Activated T-helper 17 cell treated with anti-CD3 and anti-CD28 coated beads, Interleukin-2, amount 50 U/mL, for 72 hours (primary cell): Measurements from ENCODE around the gene ACER2. TPM values are rescaled to one million over a fixed set of nuclear protein-coding genes. Genes with fewer than 3 reads are reported as not detected.
"Not testable (repeated sequence)": the region's sequence is repeated elsewhere in the genome, so short reads cannot be mapped to it uniquely, and the experiment has no call there.

Source experiments
- ATAC-seq: fragments of 150-1000 bp; cut with Tn5 transposase; replicated peaks from 2 replicates; pipeline ENCODE4 v1.10.0; 2021; ENCODE audit warnings: mild to moderate bottlenecking, moderate library complexity
- H3K27ac Mint-ChIP-seq: one replicate; pipeline ENCODE4 v1.8.0; 2022; ENCODE audit warnings: mixed read lengths
- H3K27me3 Mint-ChIP-seq: one replicate; pipeline ENCODE4 v1.8.0; 2022; ENCODE audit warnings: mixed read lengths
- H3K36me3 Mint-ChIP-seq: one replicate; pipeline ENCODE4 v1.8.0; 2022; ENCODE audit warnings: low read depth, mild to moderate bottlenecking, mixed read lengths
- H3K4me1 Mint-ChIP-seq: one replicate; pipeline ENCODE4 v1.8.0; 2022; ENCODE audit warnings: mixed read lengths
- H3K4me3 Mint-ChIP-seq: one replicate; pipeline ENCODE4 v1.8.0; 2022; ENCODE audit warnings: mild to moderate bottlenecking, mixed read lengths
- H3K9me3 Mint-ChIP-seq: one replicate; pipeline ENCODE4 v1.8.0; 2022; ENCODE audit warnings: mixed read lengths
- total RNA-seq, 2 donors: library from RNA; stranded (reverse); gene quantifications; one replicate each; pipeline ENCODE4 v1.2.3, GENCODE V29; 2022

The ACER2 gene
- total RNA-seq, 2 donors from 2014 or later, result 2.9 to 3.1 TPM

DNA sequence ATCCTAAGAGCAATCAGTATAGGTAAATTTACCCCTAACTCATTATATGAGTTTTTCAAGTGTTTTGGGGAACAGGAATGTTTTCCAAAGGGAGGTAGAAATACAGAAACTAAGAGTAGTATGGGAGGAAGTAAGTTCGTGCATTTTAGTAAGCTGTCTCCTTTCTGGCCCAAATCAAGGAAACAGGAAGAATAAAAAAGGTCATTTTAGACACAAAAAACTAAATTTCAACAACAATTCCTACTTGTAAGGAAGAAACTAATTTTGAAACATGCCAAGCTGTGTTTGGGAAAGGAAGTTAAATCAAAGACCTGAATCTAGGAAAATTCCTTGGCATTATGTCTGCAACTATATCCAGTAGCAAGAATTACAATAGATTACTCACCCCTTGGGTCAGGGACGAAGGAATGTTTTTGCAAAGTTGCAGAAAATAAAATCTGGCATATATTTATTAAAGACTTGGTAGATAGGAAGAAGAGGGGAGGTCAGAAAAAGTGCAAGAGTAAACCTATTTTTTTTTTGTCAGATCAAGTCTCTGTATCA, 22.2 kb upstream of the ACER2 start:
- no peak for ATAC-seq
- H3K36me3 Mint-ChIP-seq, result no peaks in the 10 kb centered on the region
- H3K4me1 Mint-ChIP-seq, result no peaks in the 10 kb centered on the region
- H3K4me3 Mint-ChIP-seq, result no peak overlapping the region
- H3K27ac Mint-ChIP-seq, result peak overlapping the region; percentile 47
- H3K27me3 Mint-ChIP-seq, result peaks cover 5% of the 10 kb centered on the region
- no peaks in the 10 kb centered on the region for H3K9me3 Mint-ChIP-seq

DNA sequence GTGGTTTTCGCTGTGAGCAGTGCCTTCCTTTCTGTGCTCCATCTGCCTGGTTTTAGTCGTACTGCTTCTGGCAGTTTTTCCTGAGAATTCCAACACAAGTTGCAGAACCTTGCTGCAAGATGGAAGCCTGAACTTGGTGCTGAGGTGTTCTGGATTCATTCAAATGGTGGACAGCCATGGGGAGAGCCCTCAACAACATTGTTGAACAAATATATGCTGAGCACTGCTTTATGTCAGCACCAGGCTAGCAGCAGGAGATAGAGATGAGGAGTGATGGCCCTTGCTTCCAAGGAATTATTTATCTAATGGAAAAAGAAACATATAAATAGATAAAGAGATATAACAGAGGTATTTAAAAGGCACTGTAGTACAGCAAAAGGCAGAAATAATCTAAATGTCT, 21.5 kb upstream of the ACER2 start:
- Mint-ChIP-seq H3K27ac (no peak overlapping the region), H3K36me3 (no peaks in the 10 kb centered on the region), H3K27me3 (peaks cover 5% of the 10 kb centered on the region), H3K9me3 (no peaks in the 10 kb centered on the region), H3K4me3 (no peak overlapping the region), H3K4me1 (no peaks in the 10 kb centered on the region)
- no peak for ATAC-seq

DNA sequence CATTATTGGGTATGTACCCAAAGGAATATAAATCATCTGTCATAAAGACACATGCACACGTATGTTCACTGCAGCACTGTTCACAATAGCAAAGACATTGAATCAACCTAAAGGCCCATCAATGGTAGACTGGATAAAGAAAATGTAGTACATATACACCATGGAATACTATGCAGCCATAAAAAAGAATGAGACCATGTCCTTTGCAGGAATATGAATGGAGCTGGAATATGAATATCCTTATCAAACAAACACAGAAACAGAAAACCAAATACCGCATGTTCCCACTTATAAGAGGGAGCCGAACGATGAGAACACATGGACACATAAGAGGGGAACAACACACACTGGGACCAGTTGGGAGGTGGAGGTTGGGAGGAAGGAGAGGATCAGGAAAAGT, 19.3 kb upstream of the ACER2 start:
- H3K4me3 Mint-ChIP-seq, H3K27me3 Mint-ChIP-seq, H3K27ac Mint-ChIP-seq, H3K36me3 Mint-ChIP-seq, H3K4me1 Mint-ChIP-seq, H3K9me3 Mint-ChIP-seq, ATAC-seq: not testable (repeated sequence)

DNA sequence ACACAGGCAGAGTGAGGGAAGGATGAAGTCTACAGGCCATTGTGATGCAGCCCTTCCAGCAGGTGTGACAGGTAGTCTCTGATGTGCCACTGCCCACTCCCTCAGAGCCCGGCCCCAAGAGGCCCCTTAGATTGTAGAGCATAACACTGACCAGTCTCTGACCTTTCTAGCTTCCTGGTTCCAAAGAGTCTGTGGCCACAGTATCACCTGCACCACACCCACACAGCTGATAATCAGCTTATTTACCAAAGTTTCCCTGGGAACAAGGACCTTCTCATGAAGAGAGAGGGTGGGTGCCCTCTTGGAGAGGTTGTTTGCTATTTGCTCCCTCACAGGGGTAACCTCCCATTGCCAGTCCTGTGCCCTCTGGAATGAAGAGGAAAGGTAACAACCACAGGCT, 11.0 kb upstream of the ACER2 start:
- no peak for ATAC-seq
- no peak overlapping the region for H3K27ac Mint-ChIP-seq
- H3K4me3 Mint-ChIP-seq, result no peak overlapping the region
- H3K36me3 Mint-ChIP-seq, result no peaks in the 10 kb centered on the region
- no peaks in the 10 kb centered on the region for H3K9me3 Mint-ChIP-seq
- no peaks in the 10 kb centered on the region for H3K27me3 Mint-ChIP-seq
- H3K4me1 Mint-ChIP-seq, result no peaks in the 10 kb centered on the region

DNA sequence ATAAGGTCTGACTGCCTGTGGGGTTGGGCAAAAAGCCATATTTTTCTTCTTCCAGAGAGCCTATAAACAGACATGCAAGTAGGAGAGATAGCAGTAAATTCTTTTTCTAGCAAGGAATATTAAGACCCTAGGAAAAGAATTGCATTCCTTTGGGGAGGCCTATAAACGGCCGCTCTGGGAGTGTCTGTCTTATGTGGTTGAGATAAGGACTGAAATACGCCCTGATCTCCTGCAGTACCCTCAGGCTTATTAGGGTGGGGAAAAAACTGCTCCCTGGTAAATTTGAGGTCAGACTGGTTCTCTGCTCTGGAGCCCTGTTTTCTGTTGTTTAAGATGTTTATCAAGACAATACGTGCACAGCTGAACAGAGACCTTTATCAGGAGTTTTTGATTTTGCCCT, 5.6 kb upstream of the ACER2 start:
- H3K9me3 Mint-ChIP-seq, H3K27ac Mint-ChIP-seq, H3K4me3 Mint-ChIP-seq, H3K36me3 Mint-ChIP-seq, ATAC-seq, H3K27me3 Mint-ChIP-seq, H3K4me1 Mint-ChIP-seq: not testable (repeated sequence)

DNA sequence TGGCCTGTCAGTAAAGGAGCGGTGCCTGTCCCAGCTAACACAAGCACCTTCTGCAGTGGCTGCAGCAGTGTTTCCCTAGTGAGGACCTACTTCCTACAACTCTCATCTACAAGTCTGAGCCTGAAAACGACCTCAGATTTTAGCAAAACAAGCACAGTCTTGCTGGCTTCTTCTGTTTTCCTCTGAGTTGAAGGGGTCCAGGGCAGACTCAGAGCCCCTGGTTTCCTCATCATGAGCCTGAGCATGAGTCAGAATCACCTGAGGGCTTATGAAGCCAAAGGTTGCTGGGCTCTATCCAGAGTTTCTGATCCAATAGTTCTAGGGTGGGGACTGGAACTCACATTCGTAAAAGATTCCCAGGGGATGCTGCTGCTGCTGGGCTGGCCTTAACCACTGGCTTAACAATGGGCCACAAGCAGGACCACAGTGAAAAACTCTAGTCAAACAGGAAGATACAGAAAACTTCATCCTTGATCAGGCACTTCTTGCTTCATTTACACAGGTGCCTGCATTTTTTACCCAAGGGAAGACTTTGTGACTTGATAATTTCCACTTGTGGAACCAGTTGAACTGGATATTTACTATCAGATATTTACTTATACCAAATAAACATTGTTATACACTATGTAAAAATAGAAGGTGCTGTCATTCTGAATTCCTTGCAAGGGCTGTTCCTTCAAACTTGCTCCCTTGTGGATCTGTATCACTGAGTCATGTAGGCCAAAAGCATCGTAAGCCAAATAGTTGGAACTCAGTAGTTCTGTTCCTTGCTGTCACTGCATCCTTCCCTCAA, 4.3 kb upstream of the ACER2 start:
- Mint-ChIP-seq H3K27me3 (no peaks in the 10 kb centered on the region), H3K27ac (no peak overlapping the region), H3K4me1 (peaks cover 1% of the 10 kb centered on the region), H3K36me3 (no peaks in the 10 kb centered on the region), H3K9me3 (no peaks in the 10 kb centered on the region), H3K4me3 (no peak overlapping the region)
- ATAC-seq, result no peak

DNA sequence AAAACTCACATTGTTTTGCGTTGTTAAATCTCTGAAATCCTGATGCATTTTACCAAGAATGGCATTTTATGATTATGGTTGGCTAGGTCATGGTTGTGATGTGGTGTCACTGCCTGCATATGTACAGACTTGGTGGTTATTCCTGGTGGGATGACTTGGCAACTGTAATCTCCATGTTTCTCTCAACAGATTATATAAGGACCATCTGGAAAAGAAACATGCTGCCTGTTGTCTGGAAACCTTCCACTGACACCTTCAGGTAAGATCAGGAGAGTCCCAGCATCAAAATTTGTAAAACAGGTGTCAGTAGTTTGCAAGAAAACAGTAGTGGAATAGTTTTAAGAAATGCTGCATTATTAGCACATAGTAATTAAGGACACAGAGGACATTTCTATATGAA, 3.0 kb upstream of the ACER2 start:
- H3K9me3 Mint-ChIP-seq, result no peaks in the 10 kb centered on the region
- H3K36me3 Mint-ChIP-seq, result no peaks in the 10 kb centered on the region
- H3K4me3 Mint-ChIP-seq, result no peak overlapping the region
- H3K27me3 Mint-ChIP-seq, result no peaks in the 10 kb centered on the region
- ATAC-seq, result no peak
- H3K27ac Mint-ChIP-seq, result no peak overlapping the region
- H3K4me1 Mint-ChIP-seq, result peaks cover 6% of the 10 kb centered on the region

DNA sequence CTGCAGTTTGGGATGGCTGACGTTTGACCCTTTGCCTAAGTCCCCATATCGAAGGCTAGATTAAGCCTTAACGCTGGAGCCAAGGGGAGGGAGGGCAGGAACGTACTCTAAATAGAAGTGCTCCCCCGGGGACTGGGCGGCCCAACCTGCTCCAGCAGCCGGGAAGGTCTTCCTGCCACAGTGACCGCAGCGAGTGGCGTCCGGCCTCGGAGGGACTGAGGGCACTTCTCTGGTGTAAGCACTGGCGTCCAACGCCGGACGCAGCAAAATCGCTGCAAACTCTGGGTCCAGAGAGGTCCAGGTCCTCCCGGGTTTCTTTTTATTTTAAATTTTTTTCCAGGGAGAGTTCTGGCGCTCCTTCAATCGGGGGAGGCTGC, 505 bp upstream of the ACER2 start:
- Mint-ChIP-seq H3K27ac (no peak overlapping the region), H3K36me3 (no peaks in the 10 kb centered on the region), H3K9me3 (no peaks in the 10 kb centered on the region)

DNA sequence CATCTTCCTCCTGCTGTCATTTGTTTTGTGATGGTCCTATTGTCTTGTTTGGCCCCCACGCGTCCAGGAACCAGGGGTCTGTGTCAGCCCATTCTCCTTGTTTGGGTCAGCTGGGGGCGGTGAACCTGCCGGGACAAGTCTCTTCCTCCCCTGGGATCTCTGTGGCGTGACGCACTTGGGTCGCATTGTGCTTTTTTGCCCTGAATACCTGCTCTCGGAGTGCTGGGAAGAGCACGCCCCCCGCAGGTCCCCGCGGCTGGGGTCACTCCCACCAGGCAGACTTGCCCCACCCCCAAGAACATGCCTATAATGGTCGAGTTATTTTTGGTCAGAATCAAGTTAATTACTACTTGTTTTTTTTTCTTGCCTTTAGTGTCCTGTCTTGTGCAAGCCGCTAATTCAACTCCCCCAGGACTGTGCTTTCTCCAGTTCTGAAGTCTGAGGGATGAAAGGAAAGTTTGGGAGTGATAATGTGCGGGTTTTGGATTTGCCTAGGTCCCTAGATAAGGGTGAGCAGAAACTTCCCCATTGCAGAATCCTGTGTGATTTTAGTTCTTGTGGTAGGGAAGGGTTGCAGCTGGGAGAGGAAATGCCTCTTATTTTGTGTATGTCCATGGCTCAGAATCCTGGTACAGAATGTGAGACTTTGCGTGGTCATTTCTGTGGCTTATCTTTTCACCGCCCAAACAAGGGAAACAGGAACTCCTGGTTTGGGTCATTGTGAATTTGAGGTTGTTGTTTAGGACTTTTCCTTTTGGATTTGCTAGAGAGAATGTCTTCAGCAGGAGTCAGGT, 789 bp downstream of the ACER2 start:
- peak overlapping the region; percentile 91 for H3K27ac Mint-ChIP-seq
- peak overlapping the region; percentile 99 for H3K4me3 Mint-ChIP-seq
- peak; percentile 11 for ATAC-seq
- no peaks in the 10 kb centered on the region for H3K27me3 Mint-ChIP-seq
- H3K4me1 Mint-ChIP-seq, result peaks cover 6% of the 10 kb centered on the region
- H3K36me3 Mint-ChIP-seq, result no peaks in the 10 kb centered on the region
- no peaks in the 10 kb centered on the region for H3K9me3 Mint-ChIP-seq

More for the DNA sequence above, 505 bp upstream of the ACER2 start:
- peak; percentile 4 for ATAC-seq
- Mint-ChIP-seq H3K4me3 (peak overlapping the region; percentile 99), H3K27me3 (no peaks in the 10 kb centered on the region), H3K4me1 (peaks cover 6% of the 10 kb centered on the region)

DNA sequence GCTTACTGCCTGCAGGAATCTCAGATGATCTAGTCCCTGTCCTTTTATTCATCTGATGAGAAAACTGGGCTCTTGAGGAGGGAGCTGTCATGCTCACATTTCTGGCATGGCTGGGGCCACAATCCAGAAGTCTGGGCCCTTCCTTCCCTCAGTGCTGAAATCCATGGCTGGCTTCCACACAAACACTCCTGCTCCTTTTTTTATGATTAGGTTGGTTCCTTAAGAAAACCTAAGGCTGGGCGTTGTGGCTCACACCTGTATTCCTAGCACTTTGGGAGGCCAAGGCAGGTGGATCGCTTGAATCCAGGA, 1.3 kb downstream of the ACER2 start:
- Mint-ChIP-seq H3K9me3 (no peaks in the 10 kb centered on the region), H3K4me1 (peaks cover 6% of the 10 kb centered on the region), H3K4me3 (peak overlapping the region; percentile 99), H3K36me3 (no peaks in the 10 kb centered on the region), H3K27ac (peak overlapping the region; percentile 91), H3K27me3 (no peaks in the 10 kb centered on the region)
- ATAC-seq, result no peak

DNA sequence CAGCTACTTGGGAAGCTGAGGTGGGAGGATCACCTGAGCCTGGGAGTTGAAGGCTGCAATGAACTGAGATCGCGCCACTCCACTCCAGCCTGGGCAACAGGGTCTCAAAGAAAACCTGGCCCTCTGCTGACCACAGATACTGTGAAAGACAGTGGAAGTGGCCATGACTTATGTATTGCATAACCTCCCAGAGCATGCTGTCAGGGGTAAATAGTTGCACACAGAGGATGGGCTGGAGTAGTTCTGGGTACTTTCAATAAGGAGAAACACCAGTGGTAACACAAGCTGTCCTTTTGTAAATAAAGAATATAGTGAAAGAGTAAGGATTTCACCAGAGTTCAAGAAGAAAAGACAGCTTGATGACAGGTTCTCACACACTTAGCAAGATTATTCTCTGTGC, 1.8 kb downstream of the ACER2 start:
- Mint-ChIP-seq H3K36me3 (no peaks in the 10 kb centered on the region), H3K27ac (no peak overlapping the region), H3K4me3 (peak overlapping the region; percentile 99), H3K4me1 (peaks cover 6% of the 10 kb centered on the region), H3K27me3 (no peaks in the 10 kb centered on the region), H3K9me3 (no peaks in the 10 kb centered on the region)
- ATAC-seq, result no peak

DNA sequence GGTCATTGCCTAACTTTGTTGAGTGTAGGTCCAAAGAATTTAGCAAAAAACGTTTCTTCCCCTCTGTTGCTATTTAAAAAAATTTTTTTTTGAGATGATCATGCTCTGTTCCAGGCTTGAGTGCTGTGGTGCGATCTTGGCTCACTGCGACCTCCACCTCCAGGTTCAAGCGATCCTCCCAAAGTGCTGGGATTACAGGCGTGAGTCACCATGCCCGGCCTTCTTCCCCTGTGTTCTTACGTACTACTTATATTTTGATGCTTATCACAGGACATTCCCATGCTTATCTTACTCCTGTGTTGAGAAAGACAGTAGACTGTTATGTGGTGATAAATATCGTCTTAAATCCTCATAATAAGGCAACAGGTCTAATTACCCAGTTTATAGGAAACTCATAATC, 2.5 kb downstream of the ACER2 start:
- no peak overlapping the region for H3K4me3 Mint-ChIP-seq
- H3K9me3 Mint-ChIP-seq, result no peaks in the 10 kb centered on the region
- peaks cover 6% of the 10 kb centered on the region for H3K4me1 Mint-ChIP-seq
- no peaks in the 10 kb centered on the region for H3K27me3 Mint-ChIP-seq
- no peaks in the 10 kb centered on the region for H3K36me3 Mint-ChIP-seq
- no peak overlapping the region for H3K27ac Mint-ChIP-seq
- no peak for ATAC-seq

DNA sequence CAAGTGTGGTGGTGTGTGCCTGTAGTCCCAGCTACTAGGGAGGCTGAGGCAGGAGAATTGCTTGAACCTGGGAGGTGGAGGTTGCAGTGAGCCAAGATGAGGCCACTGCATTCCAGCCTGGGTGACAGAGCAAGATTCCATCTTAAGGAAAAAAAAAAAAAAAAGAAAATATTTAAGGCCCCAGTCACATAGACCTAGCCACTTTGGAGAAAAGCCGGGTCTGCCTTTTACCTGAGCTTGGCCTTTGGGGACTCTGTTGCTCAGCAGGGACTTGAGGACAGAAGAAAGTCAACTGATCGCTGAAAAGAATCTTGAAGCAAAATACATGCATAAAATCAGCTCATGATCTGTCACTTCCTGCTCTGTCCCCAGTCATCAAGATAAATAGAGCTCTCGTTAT, 4.6 kb downstream of the ACER2 start:
- not testable (repeated sequence) for H3K36me3 Mint-ChIP-seq

DNA sequence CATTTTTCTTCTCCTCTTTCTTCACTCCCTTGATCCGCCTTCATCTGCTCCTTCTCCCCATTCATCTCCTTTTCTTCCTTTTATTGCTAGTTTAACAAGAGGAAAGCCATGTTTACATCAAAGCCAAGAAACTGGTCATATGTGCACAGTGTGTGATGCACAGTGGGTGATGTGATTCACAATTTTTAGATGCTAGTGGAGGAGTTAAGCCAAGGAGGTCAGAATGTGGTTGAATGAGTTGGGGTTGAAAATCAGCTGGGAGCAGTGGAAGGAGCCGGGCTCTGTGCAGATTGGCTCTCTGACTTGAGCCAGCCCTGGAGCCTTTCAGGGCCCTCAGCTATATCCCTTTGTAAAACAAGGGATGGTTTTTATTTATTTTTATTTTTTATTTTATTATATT, 7.3 kb downstream of the ACER2 start:
- Mint-ChIP-seq H3K4me3 (no peak overlapping the region), H3K27me3 (no peaks in the 10 kb centered on the region), H3K9me3 (no peaks in the 10 kb centered on the region), H3K36me3 (no peaks in the 10 kb centered on the region), H3K27ac (no peak overlapping the region), H3K4me1 (no peaks in the 10 kb centered on the region)
- no peak for ATAC-seq

More for the DNA sequence above, 4.6 kb downstream of the ACER2 start:
- not testable (repeated sequence) for H3K27me3 Mint-ChIP-seq, H3K27ac Mint-ChIP-seq, ATAC-seq, H3K4me3 Mint-ChIP-seq, H3K4me1 Mint-ChIP-seq, H3K9me3 Mint-ChIP-seq

DNA sequence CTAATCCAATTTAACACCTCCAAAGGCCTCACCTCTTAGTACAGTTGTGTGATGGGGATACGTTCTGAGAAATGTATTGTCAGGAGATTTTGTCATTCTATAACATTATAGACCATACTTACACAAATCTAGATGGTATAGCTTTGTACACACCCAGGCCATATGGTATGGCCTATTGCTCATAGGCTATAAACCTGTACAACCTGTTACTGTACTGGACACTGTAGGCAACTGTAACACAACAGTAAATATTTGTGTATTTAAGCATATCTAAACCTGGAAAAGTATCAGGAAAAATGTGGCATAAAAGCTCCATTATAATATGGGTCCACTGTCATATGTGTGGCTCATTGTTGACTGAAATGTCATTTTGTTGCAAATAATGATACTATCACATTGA, 12.1 kb downstream of the ACER2 start:
- H3K9me3 Mint-ChIP-seq, result no peaks in the 10 kb centered on the region
- H3K27me3 Mint-ChIP-seq, result no peaks in the 10 kb centered on the region
- no peak for ATAC-seq
- H3K4me3 Mint-ChIP-seq, result no peak overlapping the region
- H3K4me1 Mint-ChIP-seq, result no peaks in the 10 kb centered on the region
- H3K36me3 Mint-ChIP-seq, result peaks cover 17% of the 10 kb centered on the region
- no peak overlapping the region for H3K27ac Mint-ChIP-seq
